Mesendoderm (in vitro differentiated cells): ENCODE data around the gene PCDHB8.
"Not testable (repeated sequence)": the region's sequence is repeated elsewhere in the genome, so short reads cannot be mapped to it uniquely, and the experiment has no call there.

ENCODE experiments used
- DNase-seq: peaks from one replicate; pipeline ENCODE4 v3.0.0; 2013
- H2AK5ac ChIP-seq: 2 replicates; pipeline ENCODE4 v1.6.1; 2013; ENCODE audit warnings: low read length, inconsistent platforms
- H2BK120ac ChIP-seq: 2 replicates; pipeline ENCODE4 v1.6.1; 2013; ENCODE audit warnings: low read depth, mild to moderate bottlenecking, low read length, moderate library complexity, mixed read lengths
- H2BK15ac ChIP-seq: replicated peaks from 2 replicates; pipeline ENCODE4 v1.6.1; 2013; ENCODE audit warnings: low read depth, mild to moderate bottlenecking, moderate library complexity
- H2BK5ac ChIP-seq: 2 replicates; pipeline ENCODE4 v1.6.1; 2013; ENCODE audit warnings: low read length, inconsistent platforms
- H3K18ac ChIP-seq: 2 replicates; pipeline ENCODE4 v1.6.1; 2013; ENCODE audit warnings: mild to moderate bottlenecking, low read length, mixed read lengths
- H3K23ac ChIP-seq: one replicate; pipeline ENCODE4 v1.6.1; 2013; ENCODE audit warnings: low read length
- H3K27ac ChIP-seq: 2 replicates; pipeline ENCODE4 v1.5.1; 2013; ENCODE audit warnings: low read depth, mild to moderate bottlenecking, inconsistent platforms, low read length, moderate library complexity
- H3K27me3 ChIP-seq: 2 replicates; pipeline ENCODE4 v1.6.1; 2013; ENCODE audit warnings: low read length, control low read depth, mild to moderate bottlenecking, inconsistent platforms; ENCODE audit not compliant: insufficient read depth, poor library complexity
- H3K36me3 ChIP-seq: 2 replicates; pipeline ENCODE4 v1.6.1; 2013; ENCODE audit warnings: low read length, inconsistent platforms; ENCODE audit not compliant: control insufficient read depth, insufficient read depth
- H3K4ac ChIP-seq: one replicate; pipeline ENCODE4 v1.6.1; 2013; ENCODE audit warnings: low read depth, mild to moderate bottlenecking, low read length, moderate library complexity
- H3K4me1 ChIP-seq: 2 replicates; pipeline ENCODE4 v1.6.1; 2013; ENCODE audit warnings: low read depth, low read length, inconsistent platforms; ENCODE audit not compliant: control insufficient read depth
- H3K4me2 ChIP-seq: 2 replicates; pipeline ENCODE4 v1.6.1; 2013; ENCODE audit warnings: low read length
- H3K4me3 ChIP-seq: 2 replicates; pipeline ENCODE4 v1.5.1; 2013; ENCODE audit warnings: mild to moderate bottlenecking, low read length
- H3K56ac ChIP-seq: one replicate; pipeline ENCODE4 v1.6.1; 2013; ENCODE audit warnings: low read length
- H3K79me1 ChIP-seq: 2 replicates; pipeline ENCODE4 v1.6.1; 2013; ENCODE audit warnings: low read length, inconsistent platforms
- H3K79me2 ChIP-seq: 2 replicates; pipeline ENCODE4 v1.6.1; 2013; ENCODE audit warnings: mild to moderate bottlenecking, low read length; ENCODE audit not compliant: control insufficient read depth, insufficient read depth
- H3K9ac ChIP-seq: 2 replicates; pipeline ENCODE4 v1.6.1; 2013; ENCODE audit warnings: low read length, inconsistent platforms
- H4K5ac ChIP-seq: one replicate; pipeline ENCODE4 v1.6.1; 2013; ENCODE audit warnings: low read length
- H4K8ac ChIP-seq: one replicate; pipeline ENCODE4 v1.6.1; 2013; ENCODE audit warnings: low read depth, mild to moderate bottlenecking, control low read depth, low read length, moderate library complexity
- WGBS: extraction: QIAGEN DNeasy Blood & Tissue Kit; methylation state at CpG from one replicate; pipeline ENCODE4 v1.1.7; 2013; ENCODE audit warnings: low lambda C conversion rate, missing lambda C conversion rate; ENCODE audit not compliant: insufficient coverage; ENCODE audit errors: extremely low coverage; 5-methylcytosine and 5-hydroxymethylcytosine counted together

PCDHB8 gene

GRCh38 chr5:141150224-141150992, 27.2 kb upstream of the PCDHB8 start:
- Histone ChIP-seq H3K23ac (no peak overlapping the region), H3K4me2 (no peak overlapping the region), H2BK120ac (no peak overlapping the region), H4K5ac (no peak overlapping the region), H3K79me2 (no peaks in the 10 kb centered on the region), H3K18ac (no peak overlapping the region), H2BK15ac (no peak overlapping the region), H3K27me3 (no peaks in the 10 kb centered on the region), H4K8ac (no peak overlapping the region), H3K4me1 (no peaks in the 10 kb centered on the region), H3K27ac (no peak overlapping the region), H3K4me3 (no peak overlapping the region), H3K4ac (no peak overlapping the region), H3K36me3 (no peaks in the 10 kb centered on the region), H2AK5ac (no peak overlapping the region), H3K56ac (no peak overlapping the region), H2BK5ac (no peak overlapping the region), H3K79me1 (no peaks in the 10 kb centered on the region), H3K9ac (no peak overlapping the region)
- no peak for DNase-seq
- no CpG with 5 or more reads among the region's 33 CpGs for WGBS

GRCh38 chr5:141150993-141151325, 26.6 kb upstream of the PCDHB8 start:
- Histone ChIP-seq H3K23ac (no peak overlapping the region), H4K5ac (no peak overlapping the region), H3K56ac (no peak overlapping the region), H3K4me1 (no peaks in the 10 kb centered on the region), H2BK15ac (no peak overlapping the region), H3K27ac (no peak overlapping the region), H3K4me2 (no peak overlapping the region), H3K79me1 (no peaks in the 10 kb centered on the region), H3K9ac (no peak overlapping the region), H2BK5ac (no peak overlapping the region), H3K4me3 (no peak overlapping the region), H4K8ac (no peak overlapping the region), H2AK5ac (no peak overlapping the region), H3K4ac (no peak overlapping the region), H3K36me3 (no peaks in the 10 kb centered on the region), H3K27me3 (no peaks in the 10 kb centered on the region), H3K79me2 (no peaks in the 10 kb centered on the region), H2BK120ac (no peak overlapping the region), H3K18ac (no peak overlapping the region)
- no peak for DNase-seq
- no CpG with 5 or more reads among the region's 13 CpGs for WGBS

GRCh38 chr5:141151632-141152031, 26.0 kb upstream of the PCDHB8 start:
- H3K4me2 ChIP-seq, H3K27ac ChIP-seq, H4K5ac ChIP-seq, H3K56ac ChIP-seq, H3K4ac ChIP-seq, H3K18ac ChIP-seq, H3K79me1 ChIP-seq, H3K23ac ChIP-seq, H3K27me3 ChIP-seq, H3K36me3 ChIP-seq, H3K79me2 ChIP-seq, H3K4me1 ChIP-seq, H3K4me3 ChIP-seq, H3K9ac ChIP-seq, H4K8ac ChIP-seq, H2BK5ac ChIP-seq, DNase-seq, H2BK15ac ChIP-seq, H2AK5ac ChIP-seq, H2BK120ac ChIP-seq: not testable (repeated sequence)
- WGBS, result no CpG with 5 or more reads among the region's 41 CpGs

- H3K27ac ChIP-seq, H3K23ac ChIP-seq, H4K5ac ChIP-seq, H2BK5ac ChIP-seq, H4K8ac ChIP-seq, H3K9ac ChIP-seq, H3K79me1 ChIP-seq, H3K4me2 ChIP-seq, H3K27me3 ChIP-seq, H2BK15ac ChIP-seq, H2BK120ac ChIP-seq, H3K79me2 ChIP-seq, DNase-seq, H3K4me3 ChIP-seq, H3K4me1 ChIP-seq, H3K56ac ChIP-seq, H3K18ac ChIP-seq, H2AK5ac ChIP-seq, H3K4ac ChIP-seq, H3K36me3 ChIP-seq: not testable (repeated sequence)
- no CpG with 5 or more reads among the region's 36 CpGs for WGBS
Measured at GRCh38 chr5:141152096-141152495, 25.5 kb upstream of the PCDHB8 start.

GRCh38 chr5:141155540-141156374, 21.8 kb upstream of the PCDHB8 start:
- Histone ChIP-seq H4K8ac (no peak overlapping the region), H3K27ac (no peak overlapping the region), H3K4ac (no peak overlapping the region), H3K36me3 (no peaks in the 10 kb centered on the region), H2AK5ac (no peak overlapping the region), H4K5ac (no peak overlapping the region), H3K23ac (no peak overlapping the region), H2BK15ac (no peak overlapping the region), H3K4me2 (no peak overlapping the region), H2BK120ac (no peak overlapping the region), H3K79me2 (no peaks in the 10 kb centered on the region), H3K56ac (no peak overlapping the region), H3K4me3 (no peak overlapping the region), H3K9ac (no peak overlapping the region), H2BK5ac (no peak overlapping the region), H3K27me3 (no peaks in the 10 kb centered on the region), H3K79me1 (no peaks in the 10 kb centered on the region), H3K4me1 (no peaks in the 10 kb centered on the region), H3K18ac (no peak overlapping the region)
- DNase-seq, result peak; percentile 57
- WGBS, result no CpG with 5 or more reads among the region's 21 CpGs
